Nephron (organoid): ENCODE data around the gene TRMT112.

Experiments used
- H3K27ac Mint-ChIP-seq, 3 experiments: 2 replicates each; pipeline ENCODE4 v1.8.0; 2020; ENCODE audit warnings: mixed read lengths in 3 of 3, mild to moderate bottlenecking in 2 of 3, moderate library complexity in 1 of 3
- H3K27me3 Mint-ChIP-seq: 2 replicates; pipeline ENCODE4 v1.8.0; 2021; ENCODE audit warnings: low read depth, mild to moderate bottlenecking, moderate library complexity, mixed read lengths
- H3K36me3 Mint-ChIP-seq: 2 replicates; pipeline ENCODE4 v1.8.0; 2020; ENCODE audit warnings: low read depth, mixed read lengths
- H3K4me1 Mint-ChIP-seq: 2 replicates; pipeline ENCODE4 v1.8.0; 2020; ENCODE audit warnings: mixed read lengths
- H3K4me3 Mint-ChIP-seq, 3 experiments: 2 replicates each; pipeline ENCODE4 v1.8.0; 2020; ENCODE audit warnings: mild to moderate bottlenecking in 3 of 3, mixed read lengths in 3 of 3, moderate library complexity in 2 of 3
- H3K9me3 Mint-ChIP-seq: 2 replicates; pipeline ENCODE4 v1.8.0; 2020; ENCODE audit warnings: mixed read lengths
- CTCF ChIP-seq, 3 experiments: fragments of 200-600 bp; sonication (generic); IDR thresholded peaks; one replicate each; pipeline ENCODE4 v1.5.0; 2021; ENCODE audit warnings: antibody characterized with exemption in 3 of 3; ENCODE audit not compliant: unreplicated experiment in 3 of 3

TRMT112 gene

GRCh38 chr11:64337538-64338249 is 20.3 kb upstream of the TRMT112 start:
- peaks cover 15% of the 10 kb centered on the region for H3K27me3 Mint-ChIP-seq
- no peak overlapping the region for H3K4me3 Mint-ChIP-seq
- H3K27ac Mint-ChIP-seq: peak overlapping the region in 1 of 3 experiments; percentile 44
- H3K36me3 Mint-ChIP-seq: no peaks in the 10 kb centered on the region
- H3K9me3 Mint-ChIP-seq: no peaks in the 10 kb centered on the region
- no peak for TF ChIP-seq CTCF (IDR thresholded peaks at IDR 0.05; ENCODE audit: unreplicated experiment in 3 of 3)
- peaks cover 12% of the 10 kb centered on the region for H3K4me1 Mint-ChIP-seq

GRCh38 chr11:64334764-64335735 is 17.7 kb upstream of the TRMT112 start:
- Mint-ChIP-seq H3K4me3 (no peak overlapping the region), H3K4me1 (peaks cover 5% of the 10 kb centered on the region), H3K27me3 (peaks cover 10% of the 10 kb centered on the region), H3K9me3 (no peaks in the 10 kb centered on the region), H3K36me3 (no peaks in the 10 kb centered on the region), H3K27ac (no peak overlapping the region)
- no peak for TF ChIP-seq CTCF (IDR thresholded peaks at IDR 0.05; ENCODE audit: unreplicated experiment in 3 of 3)

GRCh38 chr11:64333556-64333955 is 16.2 kb upstream of the TRMT112 start:
- Mint-ChIP-seq H3K4me1 (peaks cover 5% of the 10 kb centered on the region), H3K4me3 (no peak overlapping the region), H3K36me3 (no peaks in the 10 kb centered on the region), H3K27me3 (no peaks in the 10 kb centered on the region), H3K9me3 (no peaks in the 10 kb centered on the region), H3K27ac (no peak overlapping the region)
- TF ChIP-seq CTCF (IDR thresholded peaks at IDR 0.05; ENCODE audit: unreplicated experiment in 3 of 3): no peak

GRCh38 chr11:64331569-64332371 is 14.4 kb upstream of the TRMT112 start:
- H3K9me3 Mint-ChIP-seq: no peaks in the 10 kb centered on the region
- TF ChIP-seq CTCF (IDR thresholded peaks at IDR 0.05; ENCODE audit: unreplicated experiment in 3 of 3): peak; percentile 13 to 23 (median 20)
- H3K36me3 Mint-ChIP-seq: no peaks in the 10 kb centered on the region
- no peaks in the 10 kb centered on the region for H3K27me3 Mint-ChIP-seq
- H3K4me3 Mint-ChIP-seq: no peak overlapping the region
- peaks cover 5% of the 10 kb centered on the region for H3K4me1 Mint-ChIP-seq
- H3K27ac Mint-ChIP-seq: no peak overlapping the region

GRCh38 chr11:64330888-64331287 is 13.5 kb upstream of the TRMT112 start:
- no peaks in the 10 kb centered on the region for H3K27me3 Mint-ChIP-seq
- H3K4me1 Mint-ChIP-seq: peaks cover 5% of the 10 kb centered on the region
- no peak for TF ChIP-seq CTCF (IDR thresholded peaks at IDR 0.05; ENCODE audit: unreplicated experiment in 3 of 3)
- no peaks in the 10 kb centered on the region for H3K36me3 Mint-ChIP-seq
- H3K9me3 Mint-ChIP-seq: no peaks in the 10 kb centered on the region
- no peak overlapping the region for H3K4me3 Mint-ChIP-seq
- H3K27ac Mint-ChIP-seq: no peak overlapping the region
